GM13976 (cell line): ENCODE measurements around the gene SLC11A1.

Experiments
- DNase-seq: peaks from one replicate; pipeline ENCODE4 v3.0.0; 2012; ENCODE audit warnings: low spot score
- in situ Hi-C: fragments of 300-500 bp; cut with MboI; formaldehyde crosslinking; loops from one replicate; pipeline ENCODE4 v1.12.0; 2022; ENCODE audit warnings: low sequenced_read_pairs, mixed read lengths, inconsistent platforms; ENCODE audit not compliant: unreplicated experiment
- TF ChIP-seq, protein P1 (sequence below): IDR thresholded peaks from 2 replicates; pipeline ENCODE4 v1.5.1; 2012; ENCODE audit warnings: borderline replicate concordance, mild to moderate bottlenecking; ENCODE audit not compliant: insufficient read depth; ENCODE audit errors: extremely low read depth, missing control alignments, control extremely low read depth

The SLC11A1 gene

DNA sequence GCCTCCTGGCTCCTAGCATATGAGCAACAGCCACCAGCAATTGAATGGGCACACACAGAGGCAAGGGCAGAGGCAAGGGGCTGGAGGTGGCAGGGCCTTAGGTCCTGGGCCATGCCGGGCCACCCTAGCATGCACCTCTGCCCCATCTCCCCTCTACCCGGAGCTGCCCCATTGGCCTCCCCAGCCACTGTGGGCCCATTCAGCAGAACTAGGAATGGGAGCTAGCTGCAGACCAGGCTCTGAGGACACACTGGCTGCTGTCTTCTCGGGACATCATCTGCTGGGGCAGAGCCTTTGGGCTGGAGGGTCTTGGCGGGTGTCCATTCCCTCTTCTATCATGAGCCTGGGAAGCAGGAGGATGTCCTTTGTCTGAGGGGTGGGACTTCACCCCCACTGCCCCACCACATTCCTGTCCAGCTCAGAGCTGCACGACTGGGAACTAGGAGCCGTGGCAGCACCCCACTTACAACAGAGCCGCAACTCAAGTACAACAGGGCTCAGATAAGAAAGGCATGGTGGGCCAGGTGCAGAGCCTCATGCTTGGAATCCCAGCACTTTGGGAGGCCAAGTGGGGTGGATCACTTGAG lies 37.6 kb downstream of the SLC11A1 start:
- no peak for DNase-seq
- in situ Hi-C loops = loop anchor here (25.0 kb wide), 2 partner anchors 218 to 418 kb away; partner anchors contain the start of gene PRKAG3
- TF ChIP-seq, protein P1, sequence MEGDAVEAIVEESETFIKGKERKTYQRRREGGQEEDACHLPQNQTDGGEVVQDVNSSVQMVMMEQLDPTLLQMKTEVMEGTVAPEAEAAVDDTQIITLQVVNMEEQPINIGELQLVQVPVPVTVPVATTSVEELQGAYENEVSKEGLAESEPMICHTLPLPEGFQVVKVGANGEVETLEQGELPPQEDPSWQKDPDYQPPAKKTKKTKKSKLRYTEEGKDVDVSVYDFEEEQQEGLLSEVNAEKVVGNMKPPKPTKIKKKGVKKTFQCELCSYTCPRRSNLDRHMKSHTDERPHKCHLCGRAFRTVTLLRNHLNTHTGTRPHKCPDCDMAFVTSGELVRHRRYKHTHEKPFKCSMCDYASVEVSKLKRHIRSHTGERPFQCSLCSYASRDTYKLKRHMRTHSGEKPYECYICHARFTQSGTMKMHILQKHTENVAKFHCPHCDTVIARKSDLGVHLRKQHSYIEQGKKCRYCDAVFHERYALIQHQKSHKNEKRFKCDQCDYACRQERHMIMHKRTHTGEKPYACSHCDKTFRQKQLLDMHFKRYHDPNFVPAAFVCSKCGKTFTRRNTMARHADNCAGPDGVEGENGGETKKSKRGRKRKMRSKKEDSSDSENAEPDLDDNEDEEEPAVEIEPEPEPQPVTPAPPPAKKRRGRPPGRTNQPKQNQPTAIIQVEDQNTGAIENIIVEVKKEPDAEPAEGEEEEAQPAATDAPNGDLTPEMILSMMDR = no peak

DNA sequence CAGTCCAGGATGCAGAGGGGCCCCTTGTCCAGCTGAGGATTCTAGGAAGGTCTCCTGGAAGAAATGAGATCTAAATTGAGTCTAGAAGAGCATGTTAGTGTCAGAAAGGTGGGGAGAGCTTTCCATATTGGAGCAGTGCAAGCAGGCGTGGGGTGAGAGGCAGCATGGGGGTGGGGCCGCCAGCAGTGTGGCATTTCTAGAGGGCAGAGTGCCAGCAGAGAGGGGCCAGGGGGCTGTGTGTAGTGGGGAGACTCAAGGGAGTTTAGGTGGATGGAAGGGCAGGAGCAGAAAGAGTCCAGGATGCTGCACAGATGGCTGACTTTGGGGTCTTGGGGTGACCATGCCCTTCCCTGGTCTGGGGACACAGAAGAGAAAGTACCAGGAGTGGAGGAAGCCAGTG lies 39.0 kb downstream of the SLC11A1 start:
- no peak for DNase-seq
- TF ChIP-seq, protein P1 = no peak
- in situ Hi-C loops = loop anchor here (25.0 kb wide), 2 partner anchors 216 to 416 kb away; partner anchors contain the start of gene PRKAG3

DNA sequence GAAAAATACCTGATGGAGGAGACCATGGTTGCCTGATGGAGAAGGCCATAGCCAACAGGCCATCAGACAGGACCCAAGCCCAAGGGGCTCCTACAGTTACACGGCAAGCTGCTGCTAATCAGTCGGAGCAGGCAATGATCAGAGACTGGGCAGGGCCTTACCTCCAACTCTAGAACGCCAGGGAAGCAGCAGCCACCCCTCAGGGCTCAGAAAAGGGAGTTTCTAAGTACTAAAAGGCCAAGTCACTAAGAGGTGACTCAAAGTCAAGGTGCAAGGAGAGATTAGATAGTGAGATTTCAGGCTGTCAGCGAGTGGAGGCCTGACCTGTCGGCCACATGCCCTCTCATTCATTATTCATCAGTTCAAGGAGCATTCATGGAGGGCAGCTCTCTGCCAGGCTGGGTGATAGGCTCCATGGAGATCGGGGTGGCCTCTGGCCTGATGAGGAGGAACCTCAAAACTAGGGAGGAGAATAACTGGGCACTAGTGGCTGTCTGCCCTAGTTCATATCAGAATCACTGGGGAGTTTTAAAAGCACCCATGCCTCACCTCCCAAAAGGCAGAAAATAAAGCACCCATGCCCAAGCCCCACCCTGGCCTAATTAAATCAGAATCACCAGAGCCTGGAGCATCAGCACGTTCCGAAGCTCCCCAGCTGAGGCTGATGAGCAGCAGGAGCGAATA lies 40.5 kb downstream of the SLC11A1 start:
- TF ChIP-seq, protein P1 = no peak
- DNase-seq = no peak
- in situ Hi-C loops = loop anchor here (25.0 kb wide), 2 partner anchors 215 to 415 kb away; partner anchors contain the start of gene PRKAG3

DNA sequence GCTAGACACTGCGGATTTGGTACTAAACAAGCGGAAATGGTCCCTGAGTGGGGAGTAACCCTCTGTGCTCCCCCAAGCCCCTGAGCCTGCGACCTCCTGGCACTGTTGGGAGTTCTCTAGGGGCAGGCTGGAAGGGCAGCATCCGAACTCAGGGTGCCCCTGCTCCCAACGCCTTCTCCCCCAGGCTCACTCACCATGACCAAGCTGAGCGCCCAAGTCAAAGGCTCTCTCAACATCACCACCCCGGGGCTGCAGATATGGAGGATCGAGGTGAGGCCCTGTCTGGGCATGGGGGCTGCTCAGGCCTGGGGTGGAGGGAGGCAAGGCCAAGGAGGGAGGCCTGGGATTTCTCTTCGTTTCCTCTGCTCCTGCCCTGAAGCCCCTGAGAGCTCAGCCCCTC lies 41.5 kb downstream of the SLC11A1 start:
- TF ChIP-seq, protein P1 = no peak
- in situ Hi-C loops = loop anchor here (25.0 kb wide), 2 partner anchors 214 to 414 kb away; partner anchors contain the start of gene PRKAG3
- DNase-seq = no peak

DNA sequence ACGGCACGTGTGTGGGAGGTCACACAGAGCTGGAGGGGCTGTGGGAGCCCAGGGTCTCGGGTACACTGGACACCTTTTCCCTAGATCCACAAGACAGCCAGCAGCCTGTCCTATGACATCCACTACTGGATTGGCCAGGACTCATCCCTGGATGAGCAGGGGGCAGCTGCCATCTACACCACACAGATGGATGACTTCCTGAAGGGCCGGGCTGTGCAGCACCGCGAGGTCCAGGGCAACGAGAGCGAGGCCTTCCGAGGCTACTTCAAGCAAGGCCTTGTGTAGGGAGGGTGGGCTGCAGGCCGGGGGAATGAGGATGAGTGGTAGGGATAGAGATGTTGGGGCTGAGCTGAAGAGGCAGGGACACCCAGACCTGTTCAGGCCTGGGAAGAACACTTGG lies 43.5 kb downstream of the SLC11A1 start:
- DNase-seq = no peak
- in situ Hi-C loops = no loop called here
- TF ChIP-seq, protein P1 = no peak

DNA sequence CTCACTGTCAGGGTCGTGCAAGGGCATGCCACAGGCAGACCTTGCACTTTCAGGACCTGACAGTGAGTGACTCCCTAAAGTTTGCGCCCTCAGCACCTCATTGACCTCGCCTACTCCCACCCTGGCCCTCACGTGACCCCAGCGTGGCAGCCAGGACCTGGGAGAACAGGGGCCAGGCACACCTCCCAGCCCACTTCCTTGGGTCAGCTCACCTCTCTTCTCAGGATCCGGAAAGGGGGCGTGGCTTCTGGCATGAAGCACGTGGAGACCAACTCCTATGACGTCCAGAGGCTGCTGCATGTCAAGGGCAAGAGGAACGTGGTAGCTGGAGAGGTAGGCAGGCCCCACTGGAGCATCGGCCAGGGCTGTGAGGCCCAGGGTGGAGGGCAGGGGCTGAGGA lies 45.7 kb downstream of the SLC11A1 start:
- DNase-seq = no peak
- TF ChIP-seq, protein P1 = no peak

More for the DNA sequence above, 45.7 kb downstream of the SLC11A1 start:
- in situ Hi-C loops = no loop called here
